HL-60 (cell line): ENCODE measurements around the gene PHLDA2.
A peak's percentile ranks its signal among the peaks of the same experiment; 100 is the strongest.

Experiments
- DNase-seq, 2 experiments: peaks; one replicate each; pipeline ENCODE4 v3.0.0-alpha.2; 2010 to 2020; ENCODE audit warnings: low read depth in 1 of 2, low spot score in 1 of 2
- H3K27ac ChIP-seq: fragments of 250-450 bp; sonication (Bioruptor Pico); replicated peaks from 2 replicates; pipeline ENCODE4 v1.5.1; 2020; ENCODE audit warnings: mild to moderate bottlenecking, moderate library complexity
- H3K27me3 ChIP-seq: fragments of 250-450 bp; sonication (Bioruptor Pico); 2 replicates; pipeline ENCODE4 v1.5.1; 2021; ENCODE audit warnings: mild to moderate bottlenecking, moderate library complexity; ENCODE audit not compliant: insufficient read depth, poor library complexity, severe bottlenecking
- H3K4me3 ChIP-seq: replicated peaks from 2 replicates; pipeline ENCODE4 v1.5.1; 2011; ENCODE audit warnings: mild to moderate bottlenecking, control low read depth, low read length; ENCODE audit not compliant: insufficient read depth
- GABPA ChIP-seq: IDR thresholded peaks from 2 replicates; pipeline ENCODE4 v1.6.1; 2012; ENCODE audit warnings: low read depth
- POLR2AphosphoS5 ChIP-seq: IDR thresholded peaks from 2 replicates; pipeline ENCODE4 v1.6.1; 2012; ENCODE audit warnings: low read depth
- SPI1 ChIP-seq: IDR thresholded peaks from 2 replicates; pipeline ENCODE4 v1.6.1; 2012; ENCODE audit warnings: low read depth, mild to moderate bottlenecking, borderline replicate concordance
- TF ChIP-seq, protein P1 (sequence below): IDR thresholded peaks from one replicate; pipeline ENCODE4 v1.5.1; 2011; ENCODE audit warnings: low read length, control low read depth, inconsistent platforms; ENCODE audit not compliant: insufficient read depth
- TF ChIP-seq, protein P2 (sequence below): IDR thresholded peaks from 2 replicates; pipeline ENCODE4 v1.6.1; 2012; ENCODE audit warnings: low read depth; ENCODE audit not compliant: insufficient replicate concordance

Gene PHLDA2

DNA sequence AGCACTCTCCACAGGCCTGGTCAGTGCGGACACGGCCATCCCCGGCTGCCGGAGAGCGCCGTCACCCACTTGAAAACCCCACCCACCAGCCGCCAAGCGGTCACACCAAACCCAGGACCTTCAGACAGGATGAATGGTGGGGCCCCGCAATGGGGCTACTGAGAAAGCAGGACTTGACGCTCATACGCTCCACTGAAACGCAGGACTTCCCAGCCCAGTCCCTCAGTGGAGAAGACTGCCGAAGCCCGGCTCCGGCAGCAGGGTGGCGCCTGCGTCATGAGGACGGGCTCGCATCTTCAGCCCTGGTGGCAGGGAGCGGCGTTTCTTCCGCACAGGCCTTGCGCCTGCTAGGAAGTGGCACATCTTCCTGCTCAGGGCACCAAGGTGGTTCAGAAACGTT lies 15.3 kb upstream of the PHLDA2 start:
- H3K4me3 ChIP-seq, result no peak overlapping the region
- no peak overlapping the region for H3K27ac ChIP-seq
- no peak for DNase-seq

DNA sequence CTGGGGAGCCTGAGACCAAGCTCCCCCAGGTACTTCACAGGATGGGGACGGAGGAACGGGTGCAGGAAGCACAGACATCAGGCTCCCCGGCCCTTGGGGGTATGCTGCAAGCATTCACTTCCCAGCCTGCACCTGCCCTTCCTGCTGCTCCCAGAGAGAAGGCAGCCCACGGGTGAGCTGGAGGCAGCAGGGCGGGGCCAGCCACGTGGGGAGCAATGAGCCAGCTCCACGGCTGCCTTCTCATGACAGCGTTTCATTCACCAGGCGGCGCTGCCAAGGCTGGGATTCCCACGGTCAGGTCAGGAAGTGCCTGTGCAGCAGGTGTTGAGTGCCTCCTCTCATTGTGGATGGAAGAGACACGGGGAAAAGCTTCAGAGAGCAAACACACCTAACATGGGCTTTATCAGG lies 14.5 kb upstream of the PHLDA2 start:
- H3K27me3 ChIP-seq, result no peaks in the 10 kb centered on the region
- no peak overlapping the region for H3K27ac ChIP-seq
- TF ChIP-seq POLR2AphosphoS5, result peak; percentile 77
- TF ChIP-seq, protein P1, sequence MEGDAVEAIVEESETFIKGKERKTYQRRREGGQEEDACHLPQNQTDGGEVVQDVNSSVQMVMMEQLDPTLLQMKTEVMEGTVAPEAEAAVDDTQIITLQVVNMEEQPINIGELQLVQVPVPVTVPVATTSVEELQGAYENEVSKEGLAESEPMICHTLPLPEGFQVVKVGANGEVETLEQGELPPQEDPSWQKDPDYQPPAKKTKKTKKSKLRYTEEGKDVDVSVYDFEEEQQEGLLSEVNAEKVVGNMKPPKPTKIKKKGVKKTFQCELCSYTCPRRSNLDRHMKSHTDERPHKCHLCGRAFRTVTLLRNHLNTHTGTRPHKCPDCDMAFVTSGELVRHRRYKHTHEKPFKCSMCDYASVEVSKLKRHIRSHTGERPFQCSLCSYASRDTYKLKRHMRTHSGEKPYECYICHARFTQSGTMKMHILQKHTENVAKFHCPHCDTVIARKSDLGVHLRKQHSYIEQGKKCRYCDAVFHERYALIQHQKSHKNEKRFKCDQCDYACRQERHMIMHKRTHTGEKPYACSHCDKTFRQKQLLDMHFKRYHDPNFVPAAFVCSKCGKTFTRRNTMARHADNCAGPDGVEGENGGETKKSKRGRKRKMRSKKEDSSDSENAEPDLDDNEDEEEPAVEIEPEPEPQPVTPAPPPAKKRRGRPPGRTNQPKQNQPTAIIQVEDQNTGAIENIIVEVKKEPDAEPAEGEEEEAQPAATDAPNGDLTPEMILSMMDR, result no peak
- TF ChIP-seq, protein P2, sequence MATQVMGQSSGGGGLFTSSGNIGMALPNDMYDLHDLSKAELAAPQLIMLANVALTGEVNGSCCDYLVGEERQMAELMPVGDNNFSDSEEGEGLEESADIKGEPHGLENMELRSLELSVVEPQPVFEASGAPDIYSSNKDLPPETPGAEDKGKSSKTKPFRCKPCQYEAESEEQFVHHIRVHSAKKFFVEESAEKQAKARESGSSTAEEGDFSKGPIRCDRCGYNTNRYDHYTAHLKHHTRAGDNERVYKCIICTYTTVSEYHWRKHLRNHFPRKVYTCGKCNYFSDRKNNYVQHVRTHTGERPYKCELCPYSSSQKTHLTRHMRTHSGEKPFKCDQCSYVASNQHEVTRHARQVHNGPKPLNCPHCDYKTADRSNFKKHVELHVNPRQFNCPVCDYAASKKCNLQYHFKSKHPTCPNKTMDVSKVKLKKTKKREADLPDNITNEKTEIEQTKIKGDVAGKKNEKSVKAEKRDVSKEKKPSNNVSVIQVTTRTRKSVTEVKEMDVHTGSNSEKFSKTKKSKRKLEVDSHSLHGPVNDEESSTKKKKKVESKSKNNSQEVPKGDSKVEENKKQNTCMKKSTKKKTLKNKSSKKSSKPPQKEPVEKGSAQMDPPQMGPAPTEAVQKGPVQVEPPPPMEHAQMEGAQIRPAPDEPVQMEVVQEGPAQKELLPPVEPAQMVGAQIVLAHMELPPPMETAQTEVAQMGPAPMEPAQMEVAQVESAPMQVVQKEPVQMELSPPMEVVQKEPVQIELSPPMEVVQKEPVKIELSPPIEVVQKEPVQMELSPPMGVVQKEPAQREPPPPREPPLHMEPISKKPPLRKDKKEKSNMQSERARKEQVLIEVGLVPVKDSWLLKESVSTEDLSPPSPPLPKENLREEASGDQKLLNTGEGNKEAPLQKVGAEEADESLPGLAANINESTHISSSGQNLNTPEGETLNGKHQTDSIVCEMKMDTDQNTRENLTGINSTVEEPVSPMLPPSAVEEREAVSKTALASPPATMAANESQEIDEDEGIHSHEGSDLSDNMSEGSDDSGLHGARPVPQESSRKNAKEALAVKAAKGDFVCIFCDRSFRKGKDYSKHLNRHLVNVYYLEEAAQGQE, result no peak
- no peak for TF ChIP-seq SPI1
- TF ChIP-seq GABPA, result no peak
- DNase-seq, result no peak
- no peak overlapping the region for H3K4me3 ChIP-seq

More for the DNA sequence above, 15.3 kb upstream of the PHLDA2 start:
- TF ChIP-seq, protein P1, result no peak
- no peak; the same call in 1 of the 2 replicates for TF ChIP-seq POLR2AphosphoS5
- no peak for TF ChIP-seq SPI1
- TF ChIP-seq, protein P2, result no peak
- no peak for TF ChIP-seq GABPA
- no peaks in the 10 kb centered on the region for H3K27me3 ChIP-seq

DNA sequence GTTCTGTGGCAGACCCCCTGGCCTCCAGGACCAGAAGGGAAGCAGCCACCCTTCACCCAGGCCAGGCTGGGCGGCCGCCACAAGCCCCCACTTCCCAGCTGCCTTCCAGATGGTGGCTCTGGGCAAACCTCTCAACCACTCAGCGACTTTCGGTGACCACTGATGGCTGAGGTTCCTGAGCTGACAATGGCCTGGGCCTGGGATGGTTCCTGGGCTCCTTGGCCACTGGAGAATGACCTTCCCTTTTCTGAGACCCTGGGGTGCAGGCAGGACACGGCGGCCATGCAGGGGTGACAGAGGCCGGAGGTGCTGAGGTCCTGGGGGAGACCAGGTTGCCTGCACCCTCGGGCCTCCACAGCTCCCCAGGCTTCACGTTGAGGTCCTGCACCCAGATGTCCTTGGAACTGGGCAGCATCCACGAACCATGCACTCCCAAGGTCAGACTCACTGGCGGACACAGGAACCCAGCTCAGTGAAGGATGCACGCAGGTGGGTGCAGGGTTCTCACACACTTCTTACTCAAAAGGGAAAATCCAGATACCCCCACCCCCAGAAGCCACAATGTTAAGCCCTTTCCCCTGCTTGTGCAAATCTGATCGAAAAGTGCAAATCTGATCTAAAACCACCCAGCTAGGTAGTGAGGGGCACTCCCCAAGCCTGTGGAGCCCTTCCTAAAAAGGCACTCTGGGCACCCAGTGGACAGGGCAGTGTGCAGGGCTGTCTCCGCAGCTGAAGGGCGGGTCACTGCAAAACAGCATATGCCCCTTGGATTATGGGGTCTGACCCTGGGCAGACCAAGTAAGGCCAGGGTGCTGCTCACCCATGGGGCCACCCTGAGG lies 13.9 kb upstream of the PHLDA2 start:
- TF ChIP-seq, protein P2, result no peak
- TF ChIP-seq, protein P1, result no peak
- TF ChIP-seq SPI1 (no peak), GABPA (no peak), POLR2AphosphoS5 (no peak)
- Histone ChIP-seq H3K27ac (no peak overlapping the region), H3K4me3 (no peak overlapping the region)

More for the DNA sequence above, 13.9 kb upstream of the PHLDA2 start:
- H3K27me3 ChIP-seq, result no peaks in the 10 kb centered on the region
- no peak for DNase-seq
